ENCODE measurements around the gene ERO1B.

ERO1B gene

GRCh38 chr1:236179634-236180033 is 102.1 kb downstream of the ERO1B start:
- H3K27me3 ChIP-seq (replicated peaks; ENCODE audit: control insufficient read depth, insufficient read depth, low read length) = no peaks in the 10 kb centered on the region
- peaks cover 18% of the 10 kb centered on the region for H3K36me3 ChIP-seq (ENCODE audit: control insufficient read depth, insufficient read depth, low read length, severe bottlenecking)
- H3K9me3 ChIP-seq (ENCODE audit: control insufficient read depth, low read length) = no peaks in the 10 kb centered on the region
- H3K9ac ChIP-seq (ENCODE audit: low read length) = no peak overlapping the region
- no peaks in the 10 kb centered on the region for H3K4me1 ChIP-seq (ENCODE audit: control insufficient read depth, insufficient read depth, low read length)
- DNase-seq (ENCODE audit: low read depth) = no peak
- no peak overlapping the region for H3K4me3 ChIP-seq (ENCODE audit: low read length)

- H3K9me3 ChIP-seq (ENCODE audit: control insufficient read depth, low read length) = no peaks in the 10 kb centered on the region
- H3K27me3 ChIP-seq (replicated peaks; ENCODE audit: control insufficient read depth, insufficient read depth, low read length) = no peaks in the 10 kb centered on the region
- peaks cover 8% of the 10 kb centered on the region for H3K36me3 ChIP-seq (ENCODE audit: control insufficient read depth, insufficient read depth, low read length, severe bottlenecking)
- no peak for DNase-seq (ENCODE audit: low read depth)
- H3K4me3 ChIP-seq (ENCODE audit: low read length) = no peak overlapping the region
- no peak overlapping the region for H3K9ac ChIP-seq (ENCODE audit: low read length)
- H3K4me1 ChIP-seq (ENCODE audit: control insufficient read depth, insufficient read depth, low read length) = peaks cover 8% of the 10 kb centered on the region
Measured at GRCh38 chr1:236176337-236177336, 105.1 kb downstream of the ERO1B start.

GRCh38 chr1:236175642-236176336 is 106.0 kb downstream of the ERO1B start:
- DNase-seq (ENCODE audit: low read depth) = no peak
- Histone ChIP-seq H3K4me3 (ENCODE audit: low read length) (no peak overlapping the region), H3K36me3 (ENCODE audit: control insufficient read depth, insufficient read depth, low read length, severe bottlenecking) (peaks cover under 1% of the 10 kb centered on the region), H3K4me1 (ENCODE audit: control insufficient read depth, insufficient read depth, low read length) (peaks cover 8% of the 10 kb centered on the region), H3K9ac (ENCODE audit: low read length) (no peak overlapping the region), H3K9me3 (ENCODE audit: control insufficient read depth, low read length) (no peaks in the 10 kb centered on the region), H3K27me3 (replicated peaks; ENCODE audit: control insufficient read depth, insufficient read depth, low read length) (no peaks in the 10 kb centered on the region)

GRCh38 chr1:236173174-236173767 is 108.5 kb downstream of the ERO1B start:
- no peaks in the 10 kb centered on the region for H3K36me3 ChIP-seq (ENCODE audit: control insufficient read depth, insufficient read depth, low read length, severe bottlenecking)
- peaks cover 18% of the 10 kb centered on the region for H3K4me1 ChIP-seq (ENCODE audit: control insufficient read depth, insufficient read depth, low read length)
- no peak for DNase-seq (ENCODE audit: low read depth)
- H3K9me3 ChIP-seq (ENCODE audit: control insufficient read depth, low read length) = no peaks in the 10 kb centered on the region
- H3K9ac ChIP-seq (ENCODE audit: low read length) = no peak overlapping the region
- H3K4me3 ChIP-seq (ENCODE audit: low read length) = no peak overlapping the region
- H3K27me3 ChIP-seq (replicated peaks; ENCODE audit: control insufficient read depth, insufficient read depth, low read length) = no peaks in the 10 kb centered on the region

- Histone ChIP-seq H3K4me3 (ENCODE audit: low read length) (no peak overlapping the region), H3K36me3 (ENCODE audit: control insufficient read depth, insufficient read depth, low read length, severe bottlenecking) (no peaks in the 10 kb centered on the region), H3K9ac (ENCODE audit: low read length) (no peak overlapping the region), H3K27me3 (replicated peaks; ENCODE audit: control insufficient read depth, insufficient read depth, low read length) (no peaks in the 10 kb centered on the region), H3K4me1 (ENCODE audit: control insufficient read depth, insufficient read depth, low read length) (peaks cover 18% of the 10 kb centered on the region), H3K9me3 (ENCODE audit: control insufficient read depth, low read length) (no peaks in the 10 kb centered on the region)
- DNase-seq (ENCODE audit: low read depth) = peak; percentile 49
Measured at GRCh38 chr1:236172041-236172579, 109.6 kb downstream of the ERO1B start.

- no peak overlapping the region for H3K4me3 ChIP-seq (ENCODE audit: low read length)
- H3K4me1 ChIP-seq (ENCODE audit: control insufficient read depth, insufficient read depth, low read length) = peaks cover 18% of the 10 kb centered on the region
- DNase-seq (ENCODE audit: low read depth) = no peak
- H3K9me3 ChIP-seq (ENCODE audit: control insufficient read depth, low read length) = no peaks in the 10 kb centered on the region
- no peaks in the 10 kb centered on the region for H3K36me3 ChIP-seq (ENCODE audit: control insufficient read depth, insufficient read depth, low read length, severe bottlenecking)
- no peak overlapping the region for H3K9ac ChIP-seq (ENCODE audit: low read length)
- H3K27me3 ChIP-seq (replicated peaks; ENCODE audit: control insufficient read depth, insufficient read depth, low read length) = no peaks in the 10 kb centered on the region
Measured at GRCh38 chr1:236168716-236169429, 112.9 kb downstream of the ERO1B start.

- Histone ChIP-seq H3K9me3 (ENCODE audit: control insufficient read depth, low read length) (no peaks in the 10 kb centered on the region), H3K27me3 (replicated peaks; ENCODE audit: control insufficient read depth, insufficient read depth, low read length) (no peaks in the 10 kb centered on the region), H3K9ac (ENCODE audit: low read length) (no peak overlapping the region), H3K36me3 (ENCODE audit: control insufficient read depth, insufficient read depth, low read length, severe bottlenecking) (no peaks in the 10 kb centered on the region), H3K4me1 (ENCODE audit: control insufficient read depth, insufficient read depth, low read length) (peaks cover 18% of the 10 kb centered on the region), H3K4me3 (ENCODE audit: low read length) (no peak overlapping the region)
- no peak for DNase-seq (ENCODE audit: low read depth)
Measured at GRCh38 chr1:236167578-236167977, 114.2 kb downstream of the ERO1B start.

- peaks cover 3% of the 10 kb centered on the region for H3K9me3 ChIP-seq (ENCODE audit: control insufficient read depth, low read length)
- no peaks in the 10 kb centered on the region for H3K36me3 ChIP-seq (ENCODE audit: control insufficient read depth, insufficient read depth, low read length, severe bottlenecking)
- H3K9ac ChIP-seq (ENCODE audit: low read length) = no peak overlapping the region
- H3K4me1 ChIP-seq (ENCODE audit: control insufficient read depth, insufficient read depth, low read length) = peaks cover 13% of the 10 kb centered on the region
- no peak for DNase-seq (ENCODE audit: low read depth)
- no peak overlapping the region for H3K4me3 ChIP-seq (ENCODE audit: low read length)
- H3K27me3 ChIP-seq (replicated peaks; ENCODE audit: control insufficient read depth, insufficient read depth, low read length) = no peaks in the 10 kb centered on the region
Measured at GRCh38 chr1:236167154-236167553, 114.6 kb downstream of the ERO1B start.

- no peak for DNase-seq (ENCODE audit: low read depth)
- peaks cover 10% of the 10 kb centered on the region for H3K4me1 ChIP-seq (ENCODE audit: control insufficient read depth, insufficient read depth, low read length)
- H3K4me3 ChIP-seq (ENCODE audit: low read length) = no peak overlapping the region
- no peaks in the 10 kb centered on the region for H3K27me3 ChIP-seq (replicated peaks; ENCODE audit: control insufficient read depth, insufficient read depth, low read length)
- H3K9ac ChIP-seq (ENCODE audit: low read length) = no peak overlapping the region
- H3K9me3 ChIP-seq (ENCODE audit: control insufficient read depth, low read length) = peaks cover 14% of the 10 kb centered on the region
- H3K36me3 ChIP-seq (ENCODE audit: control insufficient read depth, insufficient read depth, low read length, severe bottlenecking) = no peaks in the 10 kb centered on the region
Measured at GRCh38 chr1:236166041-236166440, 115.7 kb downstream of the ERO1B start.
